BLaER1 (cell line): ENCODE results near the gene ARHGAP22.

Experiments
- H3K27ac ChIP-seq: shearing (Covaris generic); formaldehyde crosslinking; 2 replicates; pipeline ENCODE4 v1.8.1; 2022
- H3K27me3 ChIP-seq: shearing (Covaris generic); formaldehyde crosslinking; 2 replicates; pipeline ENCODE4 v1.8.1; 2022
- H3K36me3 ChIP-seq: shearing (Covaris generic); formaldehyde crosslinking; 2 replicates; pipeline ENCODE4 v1.8.1; 2022
- H3K4me1 ChIP-seq: shearing (Covaris generic); formaldehyde crosslinking; 2 replicates; pipeline ENCODE4 v1.8.1; 2022
- H3K4me2 ChIP-seq: shearing (Covaris generic); formaldehyde crosslinking; 2 replicates; pipeline ENCODE4 v1.8.1; 2022
- H3K4me3 ChIP-seq: shearing (Covaris generic); formaldehyde crosslinking; 2 replicates; pipeline ENCODE4 v1.8.1; 2022
- H3K9ac ChIP-seq: shearing (Covaris generic); formaldehyde crosslinking; 2 replicates; pipeline ENCODE4 v1.8.1; 2022
- H3K9me3 ChIP-seq: shearing (Covaris generic); formaldehyde crosslinking; 2 replicates; pipeline ENCODE4 v1.8.1; 2022
- H4K20me1 ChIP-seq: shearing (Covaris generic); formaldehyde crosslinking; 2 replicates; pipeline ENCODE4 v1.8.1; 2022
- Cebpa-rat ChIP-seq: shearing (Covaris generic); IDR thresholded peaks from 2 replicates; pipeline ENCODE4 v1.8.1; 2022

ARHGAP22 gene

DNA sequence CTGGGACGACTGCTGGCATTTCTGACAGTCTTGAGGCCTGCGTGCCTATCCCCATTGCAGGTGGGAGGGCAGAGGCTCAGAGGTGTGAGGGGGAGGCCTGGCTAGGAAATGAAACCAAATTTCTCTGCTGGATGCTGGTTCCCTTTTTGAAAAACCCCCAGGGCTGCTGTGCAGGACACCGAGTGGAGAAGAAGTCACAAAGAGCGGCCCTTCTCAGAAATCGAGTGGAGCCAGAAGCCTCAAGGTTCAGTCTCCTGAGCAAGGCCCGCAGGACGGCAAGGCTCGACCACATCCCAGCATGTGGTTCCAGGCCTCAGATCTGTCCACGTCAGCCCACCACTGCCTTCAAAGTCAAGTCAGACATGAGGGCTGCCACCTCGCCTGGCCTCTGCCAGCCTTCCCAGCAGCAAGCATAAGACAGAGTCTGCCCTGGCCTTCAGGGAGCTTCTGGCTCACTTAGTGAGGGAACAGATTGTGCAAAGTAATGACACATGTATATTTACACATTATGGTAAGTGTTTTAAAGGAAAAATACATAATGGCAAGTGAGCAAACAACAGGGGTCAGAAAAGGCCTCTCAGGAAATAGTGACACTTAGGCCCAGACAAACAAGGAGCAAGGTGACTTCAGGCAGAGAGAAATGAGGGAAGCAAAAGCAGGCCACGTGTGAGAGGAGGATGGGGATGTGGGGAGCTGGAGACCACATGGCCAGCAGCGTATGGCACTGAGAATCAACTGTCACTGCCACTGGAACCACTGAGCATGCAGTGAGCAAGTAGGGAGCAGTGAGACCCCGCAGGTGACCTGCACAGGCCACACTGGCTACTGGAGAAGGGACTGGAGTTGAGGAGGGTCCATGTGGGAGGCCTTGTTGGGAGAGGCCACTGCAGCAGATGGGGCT is 86.7 kb downstream of the ARHGAP22 start:
- no peak overlapping the region for H3K9ac ChIP-seq
- H3K4me3 ChIP-seq: no peak overlapping the region
- H3K4me2 ChIP-seq: peak overlapping the region; percentile 58

DNA sequence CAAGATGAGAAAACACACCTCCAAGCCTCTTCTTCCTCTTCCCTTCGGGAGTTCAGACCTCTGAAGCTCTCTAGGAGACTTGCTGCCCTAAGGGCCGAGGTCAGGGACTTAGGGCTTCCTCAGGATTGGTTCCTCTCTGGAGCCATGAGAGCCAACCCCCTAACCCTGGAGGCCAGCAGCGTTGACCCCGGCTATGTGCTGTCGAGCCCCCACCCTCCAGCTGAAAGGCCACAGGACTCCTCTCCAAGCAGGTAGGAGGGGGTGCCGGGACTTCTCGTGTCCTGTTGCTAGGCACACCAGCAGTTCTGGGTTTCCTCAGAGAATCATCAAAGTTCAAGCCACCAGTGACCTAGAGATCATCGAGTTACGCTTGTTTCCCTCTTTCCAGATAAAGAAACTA is 87.4 kb downstream of the ARHGAP22 start:
- Histone ChIP-seq H3K9me3 (peaks cover 38% of the 10 kb centered on the region), H3K4me1 (peaks cover 34% of the 10 kb centered on the region), H3K4me3 (no peak overlapping the region), H4K20me1 (no peaks in the 10 kb centered on the region), H3K27ac (peak overlapping the region; percentile 12; the same call in 1 of the 2 replicates), H3K27me3 (peaks cover 7% of the 10 kb centered on the region), H3K4me2 (peak overlapping the region; percentile 58; the same call in 1 of the 2 replicates), H3K36me3 (no peaks in the 10 kb centered on the region), H3K9ac (no peak overlapping the region)
- TF ChIP-seq Cebpa-rat: no peak

More for the DNA sequence above, 86.7 kb downstream of the ARHGAP22 start:
- no peaks in the 10 kb centered on the region for H3K36me3 ChIP-seq
- peak overlapping the region; percentile 12; the same call in 1 of the 2 replicates for H3K27ac ChIP-seq
- H4K20me1 ChIP-seq: no peaks in the 10 kb centered on the region
- peaks cover 39% of the 10 kb centered on the region for H3K9me3 ChIP-seq
- H3K4me1 ChIP-seq: peaks cover 34% of the 10 kb centered on the region
- no peak for TF ChIP-seq Cebpa-rat
- H3K27me3 ChIP-seq: peaks cover 14% of the 10 kb centered on the region

DNA sequence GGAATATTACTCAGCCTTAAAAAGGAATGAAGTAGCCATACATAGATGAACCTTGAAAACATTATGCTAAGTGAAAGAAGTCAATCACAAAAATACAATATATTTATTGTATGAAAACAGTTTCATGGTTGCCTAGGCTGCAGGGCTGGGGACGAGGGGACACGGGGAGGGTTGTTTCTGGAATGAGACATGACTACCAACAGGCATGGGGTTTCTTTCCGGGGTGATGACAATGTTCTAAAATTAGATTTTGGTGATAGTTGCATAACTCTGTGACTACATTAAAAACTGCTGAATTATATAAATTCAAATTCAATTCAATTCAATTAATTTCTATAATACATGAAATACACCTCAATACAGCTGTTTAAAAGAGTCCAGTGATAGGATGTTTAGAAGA is 88.0 kb downstream of the ARHGAP22 start:
- Histone ChIP-seq H4K20me1 (no peaks in the 10 kb centered on the region), H3K4me2 (no peak overlapping the region), H3K9ac (no peak overlapping the region), H3K27me3 (peaks cover 2% of the 10 kb centered on the region), H3K4me1 (peaks cover 39% of the 10 kb centered on the region), H3K36me3 (no peaks in the 10 kb centered on the region), H3K4me3 (no peak overlapping the region), H3K27ac (no peak overlapping the region), H3K9me3 (peaks cover 38% of the 10 kb centered on the region)
- no peak for TF ChIP-seq Cebpa-rat

- Histone ChIP-seq H3K4me2 (no peak overlapping the region), H4K20me1 (no peaks in the 10 kb centered on the region), H3K4me1 (peaks cover 44% of the 10 kb centered on the region), H3K36me3 (no peaks in the 10 kb centered on the region), H3K4me3 (no peak overlapping the region), H3K27me3 (no peaks in the 10 kb centered on the region), H3K9me3 (peaks cover 38% of the 10 kb centered on the region), H3K27ac (no peak overlapping the region), H3K9ac (no peak overlapping the region)
- TF ChIP-seq Cebpa-rat: no peak
Measured at GRCh38 chr10:48514916-48515315, 90.0 kb downstream of the ARHGAP22 start.

GRCh38 chr10:48514255-48514654 is 90.6 kb downstream of the ARHGAP22 start:
- H3K9me3 ChIP-seq: peaks cover 38% of the 10 kb centered on the region
- H3K4me3 ChIP-seq: no peak overlapping the region
- no peak overlapping the region for H3K4me2 ChIP-seq
- H3K4me1 ChIP-seq: peaks cover 37% of the 10 kb centered on the region
- no peaks in the 10 kb centered on the region for H3K36me3 ChIP-seq
- H3K27me3 ChIP-seq: no peaks in the 10 kb centered on the region
- no peaks in the 10 kb centered on the region for H4K20me1 ChIP-seq
- TF ChIP-seq Cebpa-rat: no peak
- H3K9ac ChIP-seq: no peak overlapping the region
- no peak overlapping the region for H3K27ac ChIP-seq

GRCh38 chr10:48512861-48513260 is 92.0 kb downstream of the ARHGAP22 start:
- Histone ChIP-seq H4K20me1 (no peaks in the 10 kb centered on the region), H3K27me3 (no peaks in the 10 kb centered on the region), H3K4me1 (peaks cover 34% of the 10 kb centered on the region), H3K4me3 (no peak overlapping the region), H3K27ac (no peak overlapping the region), H3K4me2 (no peak overlapping the region), H3K9ac (no peak overlapping the region), H3K9me3 (peaks cover 38% of the 10 kb centered on the region), H3K36me3 (no peaks in the 10 kb centered on the region)
- TF ChIP-seq Cebpa-rat: no peak

GRCh38 chr10:48511875-48512231 is 93.0 kb downstream of the ARHGAP22 start:
- peaks cover 29% of the 10 kb centered on the region for H3K4me1 ChIP-seq
- no peak overlapping the region for H3K9ac ChIP-seq
- peak overlapping the region; percentile 68 for H3K4me2 ChIP-seq
- H3K27ac ChIP-seq: no peak overlapping the region
- no peak overlapping the region for H3K4me3 ChIP-seq
- H3K9me3 ChIP-seq: peaks cover 34% of the 10 kb centered on the region
- no peaks in the 10 kb centered on the region for H4K20me1 ChIP-seq
- no peak for TF ChIP-seq Cebpa-rat
- H3K27me3 ChIP-seq: no peaks in the 10 kb centered on the region
- H3K36me3 ChIP-seq: no peaks in the 10 kb centered on the region

DNA sequence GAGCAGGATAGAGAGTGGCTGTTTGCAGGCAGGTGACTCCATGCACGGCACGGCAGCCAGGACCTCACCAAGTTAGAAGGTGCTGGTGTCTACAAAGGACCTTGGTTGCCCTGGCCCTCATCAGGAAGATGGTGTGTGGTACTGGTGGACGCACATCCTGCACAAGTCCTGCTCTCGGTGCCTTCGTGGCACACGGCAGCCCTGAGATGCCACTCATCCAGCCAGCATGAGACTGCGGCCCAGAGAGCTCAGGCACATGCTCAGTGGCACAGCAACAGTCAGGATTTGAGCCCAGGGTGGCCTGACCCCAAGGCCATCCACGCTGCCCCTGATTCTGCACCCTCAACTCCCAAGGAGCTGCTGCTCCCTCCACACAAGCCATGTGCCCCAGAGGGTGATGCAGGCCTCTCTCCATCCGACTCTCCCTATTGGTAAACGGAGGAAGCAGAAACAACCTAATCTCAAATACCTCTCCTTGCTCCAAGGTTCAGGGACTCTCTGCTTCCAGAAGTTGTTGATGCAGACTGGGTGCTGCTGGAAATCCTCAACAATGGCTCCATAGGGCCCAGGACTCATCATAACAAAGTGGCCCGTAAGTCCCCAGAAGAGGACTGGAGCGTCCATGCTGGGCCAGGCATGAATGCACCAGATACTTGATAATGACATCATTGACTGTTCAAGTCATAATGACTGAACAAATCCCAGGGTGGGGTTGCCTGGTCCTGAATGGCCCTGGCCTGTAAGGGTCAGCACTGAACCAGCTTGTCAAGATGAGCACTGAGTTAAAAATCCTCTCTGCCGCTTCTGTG is 93.6 kb downstream of the ARHGAP22 start:
- Histone ChIP-seq H3K9me3 (peaks cover 28% of the 10 kb centered on the region), H3K9ac (no peak overlapping the region), H3K27ac (no peak overlapping the region), H3K4me3 (no peak overlapping the region), H3K27me3 (no peaks in the 10 kb centered on the region), H3K4me2 (peak overlapping the region; percentile 68), H4K20me1 (no peaks in the 10 kb centered on the region), H3K4me1 (peaks cover 29% of the 10 kb centered on the region), H3K36me3 (no peaks in the 10 kb centered on the region)
- no peak for TF ChIP-seq Cebpa-rat

DNA sequence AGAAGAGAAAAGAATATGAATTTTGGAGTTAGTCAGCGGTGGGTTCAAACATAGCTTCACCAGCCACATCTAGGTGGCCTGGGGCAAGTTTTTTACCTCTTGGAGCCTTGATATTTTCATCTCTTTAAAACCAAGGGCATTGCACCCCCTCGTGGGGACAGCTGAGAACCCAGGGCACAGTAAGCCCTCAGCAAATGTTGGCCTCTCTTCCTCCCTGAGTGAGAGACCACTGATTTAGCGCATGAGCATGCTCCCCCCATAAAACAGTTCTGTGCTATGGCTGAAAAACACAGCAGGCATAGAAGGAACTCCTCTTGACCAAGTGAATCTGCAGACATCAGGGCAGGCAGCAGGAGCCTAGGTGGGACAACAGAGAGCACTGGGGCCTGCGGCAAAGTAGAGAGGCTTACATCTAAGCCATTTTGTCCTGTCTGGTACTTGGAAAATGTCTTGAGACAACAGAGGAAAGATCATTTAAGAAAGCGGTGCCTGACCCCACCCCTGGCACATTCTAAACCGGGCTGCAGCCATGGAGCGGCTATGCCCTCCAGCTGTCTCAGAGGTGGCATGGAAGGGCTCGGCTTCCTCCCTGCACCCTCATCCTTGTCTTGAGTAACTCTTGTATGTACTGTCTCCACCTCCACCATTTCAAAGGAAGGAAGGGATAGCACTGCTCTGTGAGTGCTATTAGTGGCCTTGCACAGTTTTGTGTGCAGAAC is 94.7 kb downstream of the ARHGAP22 start:
- no peak overlapping the region for H3K27ac ChIP-seq
- peaks cover 29% of the 10 kb centered on the region for H3K4me1 ChIP-seq
- H3K4me3 ChIP-seq: no peak overlapping the region
- no peak overlapping the region for H3K4me2 ChIP-seq
- TF ChIP-seq Cebpa-rat: no peak
- H3K9me3 ChIP-seq: peaks cover 16% of the 10 kb centered on the region
- no peaks in the 10 kb centered on the region for H3K27me3 ChIP-seq
- H3K36me3 ChIP-seq: no peaks in the 10 kb centered on the region
- no peak overlapping the region for H3K9ac ChIP-seq
- H4K20me1 ChIP-seq: no peaks in the 10 kb centered on the region
